Breast epithelium (tissue), 4 donors: ENCODE measurements around the gene ADCK1. TPM values are rescaled to one million over a fixed set of nuclear protein-coding genes. Genes with fewer than 3 reads are reported as not detected.
"Not testable (repeated sequence)": the region's sequence is repeated elsewhere in the genome, so short reads cannot be mapped to it uniquely, and the experiment has no call there.

Experiments
- DNase-seq, 2 donors: peaks; one replicate each; pipeline ENCODE4 v3.0.0-alpha.2; 2019; ENCODE audit warnings: low spot score in 2 of 2
- H3K27ac ChIP-seq, 2 donors: fragments of 200-600 bp; sonication (generic) in 1 of 2; one replicate each; pipeline ENCODE4 v1.5.1; 2016 to 2019; ENCODE audit warnings: mild to moderate bottlenecking in 1 of 2
- H3K27me3 ChIP-seq, 2 donors: fragments of 200-600 bp; sonication (generic) in 1 of 2; one replicate each; pipeline versions ENCODE4 v1.5.1 to v1.6.0; 2017 to 2019; ENCODE audit warnings: control low read depth in 1 of 2, mild to moderate bottlenecking in 1 of 2
- H3K36me3 ChIP-seq: fragments of 200-600 bp; one replicate; pipeline ENCODE4 v1.5.1; 2019
- H3K4me1 ChIP-seq, 2 donors: fragments of 200-600 bp; sonication (generic); one replicate each; pipeline ENCODE4 v1.5.1; 2016 to 2019; ENCODE audit warnings: control low read depth in 1 of 2
- H3K4me3 ChIP-seq, 3 donors: fragments of 200-600 bp; sonication (generic); 1 replicate in 2 of 3; 2 replicates in 1 of 3; pipeline ENCODE4 v1.5.1; 2016 to 2019; ENCODE audit warnings: mild to moderate bottlenecking in 3 of 3, moderate library complexity in 2 of 3
- H3K9me3 ChIP-seq, 2 donors: fragments of 200-600 bp; sonication (generic) in 1 of 2; one replicate each; pipeline ENCODE4 v1.5.1; 2016 to 2019; ENCODE audit warnings: control low read depth in 1 of 2
- POLR2A ChIP-seq: fragments of 450-650 bp; IDR thresholded peaks from one replicate; pipeline ENCODE4 v1.6.1; 2016; ENCODE audit warnings: antibody characterized with exemption, mild to moderate bottlenecking, moderate library complexity
- POLR2AphosphoS5 ChIP-seq, 3 donors: sonication (generic); formaldehyde crosslinking; IDR thresholded peaks; one replicate each; pipeline ENCODE4 v1.6.1; 2017; ENCODE audit warnings: antibody characterized with exemption in 3 of 3
- intact Hi-C: fragments of 100-400 bp; cut with DNase I; formaldehyde crosslinking; loops from one replicate; pipeline ENCODE4 v1.15.1; 2023; ENCODE audit warnings: low total_unique reads
- total RNA-seq, 3 donors: library from RNA; depleted of rRNA; stranded (reverse); fragments of >200 nt; gene quantifications; one replicate each; pipeline ENCODE4 v1.1.0, GENCODE V29; 2016
- TF ChIP-seq, protein P1 (sequence below), 3 donors: fragments of 450-650 bp; IDR thresholded peaks; one replicate each; pipeline ENCODE4 v1.5.1; 2016 to 2017; ENCODE audit warnings: antibody characterized with exemption in 3 of 3, mild to moderate bottlenecking in 3 of 3, moderate library complexity in 3 of 3

The ADCK1 gene
- total RNA-seq, 3 donors from 2014 or later: 4.6 to 8.3 (median 4.9) TPM

DNA sequence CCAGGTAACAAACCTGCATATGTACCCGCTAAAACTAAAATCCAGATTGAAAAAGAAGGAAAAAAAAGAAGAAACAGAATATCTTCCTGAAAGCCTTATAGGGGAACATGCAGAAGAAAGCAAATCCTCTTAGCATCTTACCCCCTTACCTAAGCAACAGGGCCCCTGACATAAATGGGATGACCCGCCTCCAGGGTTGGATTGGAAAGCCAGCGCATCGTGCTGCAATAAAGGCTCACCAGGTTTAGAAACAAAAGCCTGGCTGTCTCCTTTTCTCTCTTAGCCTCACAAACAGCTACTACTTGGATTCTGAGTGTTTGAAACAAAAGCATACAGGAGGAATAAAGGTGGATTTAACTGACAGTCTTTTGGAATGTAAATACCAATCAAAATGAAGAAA lies 13.8 kb upstream of the ADCK1 start:
- Histone ChIP-seq H3K36me3 (no peaks in the 10 kb centered on the region), H3K27me3 (no peaks in the 10 kb centered on the region), H3K9me3 (no peaks in the 10 kb centered on the region), H3K27ac (no peak overlapping the region), H3K4me1 (no peaks in the 10 kb centered on the region), H3K4me3 (no peak overlapping the region)
- intact Hi-C loops: no loop called here
- TF ChIP-seq POLR2A (no peak), POLR2AphosphoS5 (IDR thresholded peaks at IDR 0.05) (no peak)
- TF ChIP-seq, protein P1, sequence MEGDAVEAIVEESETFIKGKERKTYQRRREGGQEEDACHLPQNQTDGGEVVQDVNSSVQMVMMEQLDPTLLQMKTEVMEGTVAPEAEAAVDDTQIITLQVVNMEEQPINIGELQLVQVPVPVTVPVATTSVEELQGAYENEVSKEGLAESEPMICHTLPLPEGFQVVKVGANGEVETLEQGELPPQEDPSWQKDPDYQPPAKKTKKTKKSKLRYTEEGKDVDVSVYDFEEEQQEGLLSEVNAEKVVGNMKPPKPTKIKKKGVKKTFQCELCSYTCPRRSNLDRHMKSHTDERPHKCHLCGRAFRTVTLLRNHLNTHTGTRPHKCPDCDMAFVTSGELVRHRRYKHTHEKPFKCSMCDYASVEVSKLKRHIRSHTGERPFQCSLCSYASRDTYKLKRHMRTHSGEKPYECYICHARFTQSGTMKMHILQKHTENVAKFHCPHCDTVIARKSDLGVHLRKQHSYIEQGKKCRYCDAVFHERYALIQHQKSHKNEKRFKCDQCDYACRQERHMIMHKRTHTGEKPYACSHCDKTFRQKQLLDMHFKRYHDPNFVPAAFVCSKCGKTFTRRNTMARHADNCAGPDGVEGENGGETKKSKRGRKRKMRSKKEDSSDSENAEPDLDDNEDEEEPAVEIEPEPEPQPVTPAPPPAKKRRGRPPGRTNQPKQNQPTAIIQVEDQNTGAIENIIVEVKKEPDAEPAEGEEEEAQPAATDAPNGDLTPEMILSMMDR (IDR thresholded peaks at IDR 0.05): no peak
- DNase-seq: no peak

DNA sequence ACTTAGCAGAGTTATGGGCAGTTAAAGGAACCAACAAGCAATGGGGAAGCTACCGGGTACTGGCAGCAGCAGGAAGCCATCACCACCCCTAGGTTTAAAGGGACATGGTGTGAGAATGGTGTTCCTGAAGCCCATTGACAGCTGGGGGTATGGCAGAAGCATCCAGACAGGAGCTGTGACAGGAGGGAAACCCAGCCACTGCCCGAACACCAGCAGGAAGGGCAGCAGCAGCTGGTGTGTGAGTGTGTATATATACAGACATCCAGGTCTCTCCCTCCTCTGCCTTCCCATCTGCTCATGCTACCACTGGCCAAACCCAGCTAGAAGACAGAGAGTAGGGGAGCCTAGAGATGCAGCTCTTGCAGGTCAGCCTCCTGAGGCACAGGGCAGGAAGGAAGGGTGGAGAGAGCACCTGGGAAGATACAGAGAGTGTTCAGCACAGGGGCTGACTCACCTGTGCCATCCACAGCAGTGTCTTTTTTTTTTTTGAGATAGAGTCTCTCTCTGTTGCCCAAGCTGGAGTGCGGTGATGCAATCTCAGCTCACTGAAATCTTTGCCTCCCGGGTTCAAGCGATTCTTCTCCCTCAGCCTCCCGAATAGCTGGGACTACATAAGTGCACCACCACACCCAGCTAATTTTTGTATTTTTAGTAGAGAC lies 9.2 kb upstream of the ADCK1 start:
- Histone ChIP-seq H3K9me3 (no peaks in the 10 kb centered on the region), H3K4me3 (no peak overlapping the region), H3K4me1 (no peaks in the 10 kb centered on the region), H3K36me3 (no peaks in the 10 kb centered on the region), H3K27ac (no peak overlapping the region), H3K27me3 (no peaks in the 10 kb centered on the region)
- intact Hi-C loops: no loop called here
- no peak for DNase-seq
- TF ChIP-seq, protein P1 (IDR thresholded peaks at IDR 0.05): no peak
- TF ChIP-seq POLR2AphosphoS5 (IDR thresholded peaks at IDR 0.05) (no peak), POLR2A (no peak)

DNA sequence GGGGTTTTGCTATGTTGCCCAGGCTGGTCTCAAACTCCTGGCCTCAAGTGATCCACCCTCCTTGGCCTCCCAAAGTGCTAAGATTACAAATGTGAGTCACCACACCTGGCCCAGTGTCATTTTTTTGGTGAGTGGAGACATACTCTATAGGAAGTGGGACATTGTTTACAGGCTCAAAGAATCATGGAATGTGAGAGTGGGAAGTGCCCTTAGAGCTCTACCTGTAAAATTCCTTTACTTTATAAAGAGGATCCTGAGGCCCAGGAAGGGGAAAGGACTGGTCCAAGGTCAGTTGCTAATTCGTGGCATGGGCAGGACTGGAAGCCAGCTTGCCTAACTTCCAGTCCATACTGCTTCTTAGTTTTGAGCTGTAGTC lies 8.7 kb upstream of the ADCK1 start:
- TF ChIP-seq, protein P1 (IDR thresholded peaks at IDR 0.05): no peak
- no peak for TF ChIP-seq POLR2A
- no peak for TF ChIP-seq POLR2AphosphoS5 (IDR thresholded peaks at IDR 0.05)
- intact Hi-C loops: no loop called here
- DNase-seq: no peak
- Histone ChIP-seq H3K27me3 (no peaks in the 10 kb centered on the region), H3K4me3 (no peak overlapping the region), H3K4me1 (no peaks in the 10 kb centered on the region), H3K9me3 (no peaks in the 10 kb centered on the region), H3K36me3 (no peaks in the 10 kb centered on the region), H3K27ac (no peak overlapping the region)

DNA sequence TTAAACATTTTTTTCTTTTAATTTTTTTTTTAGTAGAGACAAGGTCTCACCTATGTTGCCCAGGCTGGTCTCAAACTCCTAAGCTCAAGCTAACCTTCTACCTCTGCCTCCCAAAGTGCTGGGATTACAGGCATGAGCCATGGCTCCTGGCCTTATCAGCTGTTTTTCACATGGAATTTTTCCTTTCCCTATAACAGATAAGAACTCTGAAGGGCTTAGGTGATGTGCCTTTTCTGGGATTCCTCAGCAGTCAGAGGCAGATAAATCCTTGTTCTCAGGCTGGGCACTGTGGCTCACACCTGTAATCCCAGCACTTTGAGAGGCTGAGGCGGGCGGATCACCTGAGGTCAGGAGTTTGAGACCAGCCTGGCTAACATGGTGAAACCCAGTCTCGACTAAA lies 6.7 kb upstream of the ADCK1 start:
- H3K36me3 ChIP-seq, intact Hi-C loops, DNase-seq, H3K9me3 ChIP-seq, H3K4me1 ChIP-seq, H3K4me3 ChIP-seq, H3K27ac ChIP-seq, H3K27me3 ChIP-seq: not testable (repeated sequence)

DNA sequence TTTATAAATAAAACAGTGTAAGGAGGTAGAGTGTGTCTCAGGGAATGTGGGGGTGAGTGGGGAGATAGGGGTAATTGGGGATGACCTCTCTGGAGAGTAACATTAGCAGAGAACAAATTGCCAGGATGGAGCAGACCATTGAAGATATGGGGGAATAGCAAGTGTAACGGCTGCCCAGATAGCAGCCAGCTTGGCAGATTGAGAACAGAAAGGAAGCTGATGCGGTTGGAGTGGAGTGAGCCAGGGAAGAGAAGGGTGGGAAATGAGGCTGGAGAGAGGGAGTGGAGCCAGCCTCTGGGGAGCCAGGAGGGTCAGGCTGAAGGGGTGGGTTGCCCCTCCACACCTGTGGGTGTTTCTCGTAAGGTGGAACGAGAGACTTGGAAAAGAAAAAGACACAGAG lies 5.6 kb upstream of the ADCK1 start:
- H3K4me1 ChIP-seq: no peaks in the 10 kb centered on the region
- intact Hi-C loops: no loop called here
- no peak for TF ChIP-seq POLR2A

DNA sequence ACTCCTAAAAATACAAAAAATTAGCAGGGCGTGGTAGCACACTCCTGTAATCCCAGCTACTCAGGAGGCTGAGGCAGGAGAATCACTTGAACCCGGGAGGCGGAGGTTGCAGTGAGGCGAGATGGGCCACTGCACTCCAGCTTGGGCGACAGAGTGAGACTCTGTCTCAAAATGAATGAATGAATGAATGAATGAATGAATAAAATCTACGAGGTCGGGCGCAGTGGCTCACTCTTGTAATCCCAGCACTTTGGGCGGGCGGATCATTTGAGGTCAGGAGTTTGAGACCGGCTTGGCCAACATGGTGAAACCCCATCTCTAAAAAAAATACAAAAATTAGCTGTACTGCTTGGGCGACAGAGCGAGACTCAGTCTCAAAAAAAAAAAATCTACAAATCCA lies 453 bp upstream of the ADCK1 start:
- H3K4me1 ChIP-seq, DNase-seq, H3K9me3 ChIP-seq, H3K27me3 ChIP-seq, intact Hi-C loops, H3K36me3 ChIP-seq: not testable (repeated sequence)
- H3K4me3 ChIP-seq: peak overlapping the region; percentile 58 to 93 (median 70)
- peak overlapping the region in 1 of 2 donors; percentile 59 for H3K27ac ChIP-seq

More for the DNA sequence above, 5.6 kb upstream of the ADCK1 start:
- Histone ChIP-seq H3K36me3 (no peaks in the 10 kb centered on the region), H3K27me3 (no peaks in the 10 kb centered on the region), H3K4me3 (no peak overlapping the region), H3K27ac (no peak overlapping the region), H3K9me3 (no peaks in the 10 kb centered on the region)
- DNase-seq: no peak

DNA sequence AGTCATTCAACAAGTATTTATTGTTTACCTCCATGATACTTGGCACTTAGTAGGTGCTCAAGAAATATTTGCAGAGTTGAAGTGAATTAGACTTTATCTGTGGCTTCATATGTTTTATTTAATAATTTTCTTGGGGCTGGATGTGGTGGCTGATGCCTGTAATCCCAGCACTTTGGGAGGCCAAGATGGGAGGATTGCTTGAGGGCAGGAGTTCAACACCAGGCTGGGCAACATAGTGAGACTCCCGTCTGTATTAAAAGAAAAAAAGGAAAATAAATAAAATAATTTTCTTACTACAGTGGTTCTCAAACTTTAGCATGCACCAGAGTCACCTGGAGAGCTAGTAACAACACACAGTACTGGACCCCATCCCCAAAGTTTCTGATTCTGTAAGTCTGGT lies 905 bp downstream of the ADCK1 start:
- H3K36me3 ChIP-seq: no peaks in the 10 kb centered on the region
- H3K9me3 ChIP-seq: no peaks in the 10 kb centered on the region
- no peaks in the 10 kb centered on the region for H3K27me3 ChIP-seq
- H3K4me3 ChIP-seq: peak overlapping the region; percentile 58 to 93 (median 70)
- H3K4me1 ChIP-seq: no peaks in the 10 kb centered on the region
- no peak for DNase-seq
- intact Hi-C loops: no loop called here
- peak overlapping the region in 1 of 2 donors; percentile 92 for H3K27ac ChIP-seq
- no peak for TF ChIP-seq POLR2A
- TF ChIP-seq, protein P1 (IDR thresholded peaks at IDR 0.05): no peak
- no peak for TF ChIP-seq POLR2AphosphoS5 (IDR thresholded peaks at IDR 0.05)
